Chondrocyte (in vitro differentiated cells): Measurements from ENCODE around the gene ATXN7L3B. TPM values are rescaled to one million over a fixed set of nuclear protein-coding genes. Genes with fewer than 3 reads are reported as not detected.
A peak's percentile ranks its signal among the peaks of the same experiment; 100 is the strongest.
"Not testable (repeated sequence)": the region's sequence is repeated elsewhere in the genome, so short reads cannot be mapped to it uniquely, and the experiment has no call there.

Experiments used
- DNase-seq: peaks from one replicate; pipeline ENCODE4 v3.0.0; 2021; ENCODE audit warnings: mixed read lengths, low spot score
- H3K27ac Mint-ChIP-seq: one replicate; pipeline ENCODE4 v1.8.0; 2021; ENCODE audit warnings: mild to moderate bottlenecking, moderate library complexity, mixed read lengths; ENCODE audit not compliant: unreplicated experiment
- H3K27me3 Mint-ChIP-seq: 2 replicates; pipeline ENCODE4 v1.8.0; 2021; ENCODE audit warnings: low read depth, mixed read lengths
- H3K36me3 Mint-ChIP-seq: 2 replicates; pipeline ENCODE4 v1.8.0; 2021; ENCODE audit warnings: low read depth, mixed read lengths
- H3K4me1 Mint-ChIP-seq: 2 replicates; pipeline ENCODE4 v1.8.0; 2021; ENCODE audit warnings: low read depth, mild to moderate bottlenecking, mixed read lengths
- H3K4me3 Mint-ChIP-seq: one replicate; pipeline ENCODE4 v1.8.0; 2021; ENCODE audit warnings: mild to moderate bottlenecking, moderate library complexity, mixed read lengths; ENCODE audit not compliant: unreplicated experiment
- H3K9me3 Mint-ChIP-seq: 2 replicates; pipeline ENCODE4 v1.8.0; 2021; ENCODE audit warnings: low read depth, mixed read lengths
- total RNA-seq: library from RNA; stranded (reverse); gene quantifications from 3 replicates; pipeline ENCODE4 v1.2.1, GENCODE V29; 2021
- TF ChIP-seq, protein P1 (sequence below): fragments of 200-600 bp; sonication (generic); IDR thresholded peaks from 2 replicates; pipeline ENCODE4 v1.5.0; 2021; ENCODE audit warnings: antibody characterized with exemption, mild to moderate bottlenecking, moderate library complexity

Gene ATXN7L3B
- total RNA-seq, 1 donor from 2014 or later = 24.3 TPM

DNA sequence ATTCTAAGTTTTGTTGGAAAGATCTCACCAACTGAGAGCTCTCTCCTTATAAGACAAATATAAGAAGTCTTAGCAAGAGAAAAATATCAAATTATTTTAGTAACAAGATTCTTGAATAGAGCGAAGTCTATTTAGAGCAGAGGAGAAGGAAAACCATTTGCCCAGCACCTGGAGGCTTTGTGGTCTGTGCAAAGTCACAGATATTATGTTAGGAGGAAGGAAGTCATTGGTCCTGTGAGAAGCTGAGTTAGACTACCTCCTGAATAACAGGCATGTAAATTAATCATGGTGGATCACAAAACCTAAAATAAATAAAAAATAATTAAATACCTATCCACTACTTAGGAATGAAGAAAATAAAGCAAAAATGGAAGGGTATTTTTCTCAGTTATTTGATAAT is 38.4 kb upstream of the ATXN7L3B start:
- H3K36me3 Mint-ChIP-seq = no peaks in the 10 kb centered on the region
- no peak overlapping the region for H3K4me3 Mint-ChIP-seq
- DNase-seq = no peak
- TF ChIP-seq, protein P1, sequence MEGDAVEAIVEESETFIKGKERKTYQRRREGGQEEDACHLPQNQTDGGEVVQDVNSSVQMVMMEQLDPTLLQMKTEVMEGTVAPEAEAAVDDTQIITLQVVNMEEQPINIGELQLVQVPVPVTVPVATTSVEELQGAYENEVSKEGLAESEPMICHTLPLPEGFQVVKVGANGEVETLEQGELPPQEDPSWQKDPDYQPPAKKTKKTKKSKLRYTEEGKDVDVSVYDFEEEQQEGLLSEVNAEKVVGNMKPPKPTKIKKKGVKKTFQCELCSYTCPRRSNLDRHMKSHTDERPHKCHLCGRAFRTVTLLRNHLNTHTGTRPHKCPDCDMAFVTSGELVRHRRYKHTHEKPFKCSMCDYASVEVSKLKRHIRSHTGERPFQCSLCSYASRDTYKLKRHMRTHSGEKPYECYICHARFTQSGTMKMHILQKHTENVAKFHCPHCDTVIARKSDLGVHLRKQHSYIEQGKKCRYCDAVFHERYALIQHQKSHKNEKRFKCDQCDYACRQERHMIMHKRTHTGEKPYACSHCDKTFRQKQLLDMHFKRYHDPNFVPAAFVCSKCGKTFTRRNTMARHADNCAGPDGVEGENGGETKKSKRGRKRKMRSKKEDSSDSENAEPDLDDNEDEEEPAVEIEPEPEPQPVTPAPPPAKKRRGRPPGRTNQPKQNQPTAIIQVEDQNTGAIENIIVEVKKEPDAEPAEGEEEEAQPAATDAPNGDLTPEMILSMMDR = no peak
- H3K9me3 Mint-ChIP-seq = peaks cover 3% of the 10 kb centered on the region
- no peaks in the 10 kb centered on the region for H3K4me1 Mint-ChIP-seq
- no peak overlapping the region for H3K27ac Mint-ChIP-seq
- peaks cover 2% of the 10 kb centered on the region for H3K27me3 Mint-ChIP-seq

DNA sequence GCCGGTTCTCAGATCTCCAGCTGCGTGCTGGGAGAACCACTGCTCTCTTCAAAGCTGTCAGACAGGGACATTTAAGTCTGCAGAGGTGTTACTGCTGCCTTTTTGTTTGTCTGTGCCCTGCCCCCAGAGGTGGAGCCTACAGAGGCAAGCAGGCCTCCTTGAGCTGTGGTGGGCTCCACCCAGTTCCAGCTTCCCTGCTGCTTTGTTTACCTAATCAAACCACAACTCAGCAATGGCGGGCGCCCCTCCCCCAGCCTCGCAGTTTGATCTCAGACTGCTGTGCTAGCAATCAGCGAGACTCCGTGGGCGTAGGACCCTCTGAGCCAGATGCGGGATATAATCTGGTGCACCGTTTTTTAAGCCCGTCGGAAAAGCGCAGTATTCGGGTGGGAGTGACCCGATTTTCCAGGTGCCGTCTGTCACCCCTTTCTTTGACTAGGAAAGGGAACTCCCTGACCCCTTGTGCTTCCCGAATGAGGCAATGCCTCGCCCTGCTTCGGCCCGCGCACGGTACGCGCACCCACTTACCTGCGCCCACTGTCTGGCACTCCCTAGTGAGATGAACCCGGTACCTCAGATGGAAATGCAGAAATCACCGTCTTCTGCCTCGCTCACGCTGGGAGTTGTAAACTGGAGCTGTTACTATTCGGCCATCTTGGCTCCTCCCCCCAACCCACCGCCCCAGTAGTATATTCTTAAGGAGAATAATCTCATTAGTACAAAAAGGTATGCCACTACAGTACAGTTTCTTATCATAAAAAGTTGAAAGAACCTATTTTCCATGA is 28.6 kb upstream of the ATXN7L3B start:
- not testable (repeated sequence) for H3K4me1 Mint-ChIP-seq, H3K9me3 Mint-ChIP-seq, H3K36me3 Mint-ChIP-seq, DNase-seq, H3K27ac Mint-ChIP-seq, H3K27me3 Mint-ChIP-seq
- peak overlapping the region; percentile 67 for H3K4me3 Mint-ChIP-seq

DNA sequence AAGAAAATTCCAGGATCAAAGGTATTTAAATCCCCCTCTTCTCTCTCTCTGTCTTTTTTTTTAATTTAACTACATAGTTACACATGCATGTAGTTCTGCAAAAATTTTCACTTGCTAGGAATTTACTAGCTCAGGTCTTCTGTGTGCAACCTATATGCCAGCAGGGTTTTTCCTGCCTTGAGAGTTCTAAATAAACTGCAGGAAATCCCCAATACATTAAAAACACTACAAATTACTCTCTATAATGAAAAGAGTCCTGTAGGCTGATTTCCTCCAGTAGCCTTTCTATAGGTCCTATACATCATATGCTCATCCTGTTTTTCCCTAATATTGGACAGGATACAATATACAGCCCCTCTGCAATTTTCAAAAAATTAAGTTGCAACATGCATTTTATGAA is 27.7 kb upstream of the ATXN7L3B start:
- Mint-ChIP-seq H3K4me1 (peaks cover 3% of the 10 kb centered on the region), H3K4me3 (no peak overlapping the region), H3K9me3 (peaks cover 3% of the 10 kb centered on the region), H3K36me3 (no peaks in the 10 kb centered on the region), H3K27me3 (no peaks in the 10 kb centered on the region), H3K27ac (no peak overlapping the region)
- TF ChIP-seq, protein P1 = no peak
- no peak for DNase-seq

DNA sequence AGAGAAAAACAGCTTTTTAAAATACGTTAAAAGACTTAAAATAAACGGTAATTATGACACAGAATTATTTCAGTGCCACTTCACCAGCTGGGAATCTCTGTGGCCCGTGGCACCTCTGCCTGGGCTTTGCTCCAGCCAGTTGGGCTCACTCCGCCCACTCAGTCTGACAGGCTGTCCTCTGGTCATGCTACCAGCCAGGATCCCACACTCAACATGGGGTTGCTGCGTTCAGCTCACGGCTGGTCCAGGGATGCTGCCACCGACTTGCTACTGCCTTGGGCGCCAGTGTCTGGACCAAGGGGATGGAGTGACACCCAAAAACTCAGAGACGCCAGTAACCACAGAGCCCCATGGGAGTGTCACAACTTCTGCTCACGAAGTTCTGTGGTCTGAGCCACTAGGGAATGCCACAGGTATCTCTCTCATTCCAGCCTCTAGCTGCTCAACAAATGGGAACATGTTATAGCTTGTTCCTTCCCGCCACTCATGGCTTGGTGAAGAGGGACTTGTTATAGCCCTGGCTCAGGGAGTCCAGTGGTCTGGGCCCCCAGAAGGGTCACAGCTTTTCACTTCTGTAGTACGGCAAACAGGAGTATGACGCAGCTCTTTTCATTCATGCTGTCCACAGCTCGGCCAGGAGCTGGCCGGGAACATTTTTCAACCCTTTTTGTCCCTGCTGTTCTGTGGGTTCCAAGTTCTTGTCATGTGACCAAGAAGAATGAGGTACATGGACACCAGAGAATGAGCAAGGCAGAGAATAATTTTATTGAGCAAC is 23.4 kb upstream of the ATXN7L3B start:
- DNase-seq = no peak

DNA sequence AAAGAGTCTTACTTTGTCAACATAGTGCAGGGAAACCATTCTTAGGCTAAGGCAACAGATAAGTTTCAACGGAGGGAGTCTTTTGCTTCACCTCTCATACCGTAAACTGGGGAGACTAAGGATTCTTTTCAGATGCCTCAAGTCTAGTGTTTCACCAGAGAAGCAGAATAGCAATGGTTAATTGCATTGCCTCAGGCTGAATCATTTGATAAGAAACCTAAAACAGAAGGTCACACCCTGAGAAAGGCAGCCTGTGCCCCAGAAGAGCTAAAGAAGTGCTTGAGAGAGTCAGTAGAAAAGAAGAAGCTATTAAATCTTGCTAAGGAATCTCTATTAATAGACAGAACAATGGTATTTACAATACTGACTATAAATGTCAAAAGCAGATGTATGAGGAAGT is 21.8 kb upstream of the ATXN7L3B start:
- TF ChIP-seq, protein P1 = no peak
- H3K4me3 Mint-ChIP-seq = no peak overlapping the region
- no peaks in the 10 kb centered on the region for H3K4me1 Mint-ChIP-seq
- DNase-seq = no peak
- H3K27me3 Mint-ChIP-seq = peaks cover 18% of the 10 kb centered on the region
- H3K36me3 Mint-ChIP-seq = no peaks in the 10 kb centered on the region
- H3K27ac Mint-ChIP-seq = no peak overlapping the region
- no peaks in the 10 kb centered on the region for H3K9me3 Mint-ChIP-seq

More for the DNA sequence above, 23.4 kb upstream of the ATXN7L3B start:
- H3K4me3 Mint-ChIP-seq = no peak overlapping the region
- no peaks in the 10 kb centered on the region for H3K9me3 Mint-ChIP-seq
- H3K27ac Mint-ChIP-seq = no peak overlapping the region
- peaks cover 12% of the 10 kb centered on the region for H3K27me3 Mint-ChIP-seq
- peaks cover 1% of the 10 kb centered on the region for H3K4me1 Mint-ChIP-seq
- H3K36me3 Mint-ChIP-seq = no peaks in the 10 kb centered on the region
- TF ChIP-seq, protein P1 = no peak
